ENCODE data around the gene SPIN2B.
"Not testable (repeated sequence)": the region's sequence is repeated elsewhere in the genome, so short reads cannot be mapped to it uniquely, and the experiment has no call there.

Gene SPIN2B

DNA sequence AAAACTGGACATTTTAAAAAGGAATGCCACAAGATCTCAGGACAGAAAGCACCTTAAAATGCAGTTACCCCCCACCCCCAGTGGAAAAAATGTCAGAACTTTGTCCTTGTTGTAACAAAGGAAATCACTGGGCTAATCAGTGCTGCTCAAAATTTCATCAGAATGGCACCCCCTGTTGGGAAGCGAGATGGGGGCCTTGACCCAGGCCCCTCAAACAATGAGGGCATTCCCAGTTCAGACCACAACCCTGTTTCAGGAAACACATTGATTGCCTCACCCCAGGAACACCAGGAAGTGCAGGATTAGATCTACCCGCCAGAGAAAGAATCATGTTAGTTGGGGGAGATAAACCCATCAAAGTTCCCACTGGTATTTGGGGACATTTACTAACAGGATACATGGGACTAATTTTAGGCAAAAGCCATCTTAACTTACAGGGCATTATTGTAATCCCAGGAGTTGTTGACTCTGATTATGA is 16.4 kb downstream of the SPIN2B start:
- TF ChIP-seq, protein P1, sequence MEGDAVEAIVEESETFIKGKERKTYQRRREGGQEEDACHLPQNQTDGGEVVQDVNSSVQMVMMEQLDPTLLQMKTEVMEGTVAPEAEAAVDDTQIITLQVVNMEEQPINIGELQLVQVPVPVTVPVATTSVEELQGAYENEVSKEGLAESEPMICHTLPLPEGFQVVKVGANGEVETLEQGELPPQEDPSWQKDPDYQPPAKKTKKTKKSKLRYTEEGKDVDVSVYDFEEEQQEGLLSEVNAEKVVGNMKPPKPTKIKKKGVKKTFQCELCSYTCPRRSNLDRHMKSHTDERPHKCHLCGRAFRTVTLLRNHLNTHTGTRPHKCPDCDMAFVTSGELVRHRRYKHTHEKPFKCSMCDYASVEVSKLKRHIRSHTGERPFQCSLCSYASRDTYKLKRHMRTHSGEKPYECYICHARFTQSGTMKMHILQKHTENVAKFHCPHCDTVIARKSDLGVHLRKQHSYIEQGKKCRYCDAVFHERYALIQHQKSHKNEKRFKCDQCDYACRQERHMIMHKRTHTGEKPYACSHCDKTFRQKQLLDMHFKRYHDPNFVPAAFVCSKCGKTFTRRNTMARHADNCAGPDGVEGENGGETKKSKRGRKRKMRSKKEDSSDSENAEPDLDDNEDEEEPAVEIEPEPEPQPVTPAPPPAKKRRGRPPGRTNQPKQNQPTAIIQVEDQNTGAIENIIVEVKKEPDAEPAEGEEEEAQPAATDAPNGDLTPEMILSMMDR (IDR thresholded peaks at IDR 0.05; ENCODE audit: low read depth, low read length), result no peak
- no peak for DNase-seq (ENCODE audit: low read depth in 2 of 2)
- no peak overlapping the region for H3K4me3 ChIP-seq (replicated peaks in 1 of 2; ENCODE audit: low read depth in 2 of 2, low read length in 2 of 2)

DNA sequence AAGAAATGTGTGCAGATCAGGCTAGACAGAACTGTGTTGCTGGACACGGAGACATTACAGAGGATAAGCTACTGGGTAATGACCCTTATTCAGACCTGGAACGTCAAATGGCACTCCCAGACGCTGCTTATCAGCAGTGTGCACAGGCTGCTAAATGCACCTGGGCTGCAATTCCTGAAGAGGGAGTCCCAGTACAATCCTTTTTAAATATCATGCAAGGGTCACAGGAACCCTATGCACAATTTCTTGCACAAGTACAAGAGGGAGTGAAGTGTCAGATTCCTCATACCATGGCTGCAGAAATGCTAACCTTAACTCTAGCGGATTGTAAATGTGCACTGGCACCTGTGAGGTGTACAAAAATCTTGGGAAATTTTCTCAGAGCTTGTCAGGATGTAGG is 16.9 kb downstream of the SPIN2B start:
- TF ChIP-seq, protein P1 (IDR thresholded peaks at IDR 0.05; ENCODE audit: low read depth, low read length), result no peak

DNA sequence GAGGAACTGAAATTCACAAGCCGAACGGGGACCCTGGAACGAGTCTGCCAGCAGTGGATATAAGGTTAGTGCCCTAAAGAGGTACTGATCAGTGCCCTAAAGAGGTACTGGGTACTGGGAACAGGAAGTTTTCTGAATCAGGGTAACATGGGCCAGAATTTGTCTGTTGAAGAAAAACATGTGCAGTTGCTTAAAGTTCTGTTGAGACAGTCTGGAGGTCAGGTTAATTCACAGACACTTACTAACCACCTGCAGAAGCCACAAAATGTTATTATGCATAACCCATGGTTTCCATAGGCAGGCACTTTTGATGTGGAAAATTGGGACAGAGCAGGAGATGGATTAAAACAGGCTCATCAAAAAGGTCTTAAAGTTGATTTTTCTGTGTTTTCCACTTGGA is 17.9 kb downstream of the SPIN2B start:
- DNase-seq (ENCODE audit: low read depth in 2 of 2), result no peak
- TF ChIP-seq, protein P1 (IDR thresholded peaks at IDR 0.05; ENCODE audit: low read depth, low read length), result no peak

More for the DNA sequence above, 16.9 kb downstream of the SPIN2B start:
- DNase-seq (ENCODE audit: low read depth in 2 of 2), result no peak
- no peak overlapping the region for H3K4me3 ChIP-seq (replicated peaks in 1 of 2; ENCODE audit: low read depth in 2 of 2, low read length in 2 of 2)

DNA sequence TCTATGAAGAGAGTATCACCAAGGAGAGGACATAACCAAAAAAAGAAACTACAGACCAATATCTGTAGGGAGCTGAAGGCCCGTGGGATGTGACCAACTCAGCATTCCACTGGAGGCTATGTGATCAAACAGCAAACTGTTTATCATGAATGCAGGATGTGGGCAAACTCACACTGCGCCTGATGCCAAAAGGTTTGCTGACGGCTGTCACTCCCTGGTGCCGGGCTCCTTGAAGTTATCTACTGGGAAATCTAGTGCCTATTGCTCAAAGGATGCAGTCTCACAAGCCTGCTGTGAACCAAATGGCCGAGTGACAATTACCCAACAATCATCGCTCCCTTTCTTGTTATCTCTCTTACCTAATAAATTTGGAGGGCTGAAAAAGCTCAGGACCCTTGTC is 18.4 kb downstream of the SPIN2B start:
- not testable (repeated sequence) for H3K4me3 ChIP-seq (replicated peaks in 1 of 2; ENCODE audit: low read depth in 2 of 2, low read length in 2 of 2); DNase-seq (ENCODE audit: low read depth in 2 of 2)

More for the DNA sequence above, 17.9 kb downstream of the SPIN2B start:
- no peak overlapping the region for H3K4me3 ChIP-seq (replicated peaks in 1 of 2; ENCODE audit: low read depth in 2 of 2, low read length in 2 of 2)

DNA sequence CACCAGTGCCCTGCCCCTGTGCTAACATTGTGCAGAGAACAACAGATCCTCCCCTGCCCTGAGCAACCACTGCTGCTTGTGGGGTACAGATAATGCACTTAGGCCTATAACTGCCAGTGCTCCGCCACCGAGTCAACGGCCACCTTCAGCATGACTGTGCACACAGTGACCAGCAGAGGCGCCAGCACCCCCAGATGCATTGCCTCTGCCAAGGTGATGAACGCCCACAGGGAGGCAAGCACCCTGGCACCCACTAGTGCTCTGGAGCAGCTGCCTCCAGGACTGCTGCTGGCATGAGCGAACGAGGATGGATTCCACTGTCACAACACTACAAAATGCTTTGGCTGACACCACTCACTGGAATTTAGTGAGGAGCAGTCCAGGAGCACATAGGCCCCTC is 38.2 kb downstream of the SPIN2B start:
- no peak for DNase-seq (ENCODE audit: low read depth in 2 of 2)
- TF ChIP-seq, protein P1 (IDR thresholded peaks at IDR 0.05; ENCODE audit: low read depth, low read length), result no peak
- no peak overlapping the region for H3K4me3 ChIP-seq (replicated peaks in 1 of 2; ENCODE audit: low read depth in 2 of 2, low read length in 2 of 2)

DNA sequence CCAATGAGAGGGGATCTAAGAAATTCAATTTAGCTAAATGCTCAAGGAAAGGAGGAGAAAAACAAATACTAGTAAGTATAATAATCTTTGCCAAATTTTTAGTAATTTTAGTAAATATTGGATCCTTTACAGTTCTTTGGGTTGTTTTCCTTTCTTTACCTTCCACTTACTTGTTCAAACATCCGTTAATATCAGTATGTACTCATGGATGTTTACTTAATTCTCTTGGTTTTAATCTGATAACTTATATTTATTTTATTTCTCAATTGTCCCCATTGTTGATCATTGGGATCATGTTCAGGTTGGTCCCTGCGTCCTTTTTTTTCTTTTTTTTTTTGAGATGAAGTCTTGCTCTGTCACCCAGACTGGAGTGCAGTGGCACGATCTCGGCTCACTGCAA is 46.9 kb downstream of the SPIN2B start:
- DNase-seq (ENCODE audit: low read depth in 2 of 2), result no peak
- TF ChIP-seq, protein P1 (IDR thresholded peaks at IDR 0.05; ENCODE audit: low read depth, low read length), result no peak
- no peak overlapping the region for H3K4me3 ChIP-seq (replicated peaks in 1 of 2; ENCODE audit: low read depth in 2 of 2, low read length in 2 of 2)

DNA sequence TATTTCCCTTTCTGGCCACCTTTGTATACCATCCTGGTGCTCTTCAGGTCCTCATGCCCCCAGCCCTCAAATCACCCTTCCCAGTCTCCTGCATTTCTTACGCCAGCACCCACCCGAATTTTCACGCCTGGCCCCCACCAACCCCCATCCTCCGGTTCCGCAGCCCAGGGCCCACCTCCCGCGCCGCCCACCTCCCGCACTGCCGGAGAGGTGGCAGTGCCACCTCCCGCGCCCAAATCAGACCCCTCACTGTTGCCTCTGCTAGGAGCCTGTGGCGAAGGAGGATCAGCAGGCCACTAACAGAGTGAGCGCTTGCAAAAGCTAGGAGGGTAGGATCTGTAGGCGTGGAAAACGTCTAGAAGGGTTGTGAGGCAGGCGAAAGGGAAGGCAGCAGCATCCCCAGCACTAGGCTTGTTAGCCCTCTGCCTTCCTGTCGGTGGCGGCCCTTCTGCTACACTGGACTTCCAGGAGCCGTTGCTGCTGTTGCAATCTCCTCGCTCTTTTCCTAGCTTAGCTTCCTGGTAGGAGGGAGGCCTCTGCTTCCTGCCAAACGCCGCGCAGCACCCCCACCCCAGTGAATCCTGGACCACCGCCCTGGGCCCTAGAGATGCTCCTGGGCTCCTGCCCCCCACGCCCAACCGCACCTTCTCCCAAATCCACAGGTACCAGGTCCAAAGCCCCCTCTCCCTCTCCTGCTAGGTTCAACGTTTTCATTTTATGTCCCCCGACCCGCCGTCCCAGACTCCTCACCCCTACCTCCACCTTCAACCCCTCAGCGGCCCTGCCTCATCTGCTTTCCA is 51.0 kb downstream of the SPIN2B start:
- peak in 1 of 2 donors; percentile 0 for DNase-seq (ENCODE audit: low read depth in 2 of 2)
- no peak overlapping the region for H3K4me3 ChIP-seq (replicated peaks in 1 of 2; ENCODE audit: low read depth in 2 of 2, low read length in 2 of 2)
- TF ChIP-seq, protein P1 (IDR thresholded peaks at IDR 0.05; ENCODE audit: low read depth, low read length), result no peak
